GM12865 (cell line): ENCODE measurements around the gene PRRT3.
"Not testable (repeated sequence)": the region's sequence is repeated elsewhere in the genome, so short reads cannot be mapped to it uniquely, and the experiment has no call there.

ENCODE experiments used
- DNase-seq: peaks from one replicate; pipeline ENCODE4 v3.0.0; 2010; ENCODE audit warnings: low read depth
- H3K4me3 ChIP-seq: 2 replicates; pipeline ENCODE4 v1.5.1; 2011; ENCODE audit warnings: mild to moderate bottlenecking, low read depth, low read length, control low read depth
- CTCF ChIP-seq: IDR thresholded peaks from 2 replicates; pipeline ENCODE4 v1.5.1; 2011; ENCODE audit warnings: low read length, control low read depth, low read depth, inconsistent platforms; ENCODE audit not compliant: insufficient read depth; ENCODE audit errors: missing control alignments

The PRRT3 gene

GRCh38 chr3:9903904-9904303, 48.3 kb downstream of the PRRT3 start:
- no peak for TF ChIP-seq CTCF
- no peak overlapping the region for H3K4me3 ChIP-seq
- DNase-seq: no peak

- DNase-seq: no peak
- H3K4me3 ChIP-seq: no peak overlapping the region
- TF ChIP-seq CTCF: no peak
These were observed 49.0 kb downstream of the PRRT3 start for GRCh38 chr3:9903238-9903624.

- no peak for DNase-seq
- TF ChIP-seq CTCF: no peak
- no peak within 1 kb of the TSS for H3K4me3 ChIP-seq
These were observed 49.6 kb downstream of the PRRT3 start, which contains the start of gene IL17RE for GRCh38 chr3:9902372-9903237. IL17RE (plus strand) TSS chr3:9902848; CDS start chr3:9902933, 85 bp downstream.

GRCh38 chr3:9901967-9902366, 50.2 kb downstream of the PRRT3 start:
- no peak for TF ChIP-seq CTCF
- DNase-seq: no peak
- no peak overlapping the region for H3K4me3 ChIP-seq

- DNase-seq, H3K4me3 ChIP-seq: not testable (repeated sequence)
These were observed 51.2 kb downstream of the PRRT3 start for GRCh38 chr3:9900965-9901415.

GRCh38 chr3:9899289-9899791, 52.9 kb downstream of the PRRT3 start:
- no peak for TF ChIP-seq CTCF
- no peak overlapping the region for H3K4me3 ChIP-seq
- no peak for DNase-seq

- no peak for DNase-seq
- no peak overlapping the region for H3K4me3 ChIP-seq
These were observed 53.6 kb downstream of the PRRT3 start for GRCh38 chr3:9898467-9899241.

More at GRCh38 chr3:9898467-9899241, 53.6 kb downstream of the PRRT3 start:
- no peak for TF ChIP-seq CTCF
